Sigmoid colon (tissue), 7 donors: Measurements from ENCODE around the gene TNXB. TPM values are rescaled to one million over a fixed set of nuclear protein-coding genes. Genes with fewer than 3 reads are reported as not detected.
"Not testable (repeated sequence)": the region's sequence is repeated elsewhere in the genome, so short reads cannot be mapped to it uniquely, and the experiment has no call there.

Experiments used
- DNase-seq: peaks from one replicate; pipeline ENCODE4 v3.0.0-alpha.2; 2019
- H3K27ac ChIP-seq, 4 donors: fragments of 200-600 bp; sonication (generic); one replicate each; pipeline ENCODE4 v1.5.1; 2016 to 2019; ENCODE audit warnings: mild to moderate bottlenecking in 1 of 4
- H3K27me3 ChIP-seq, 3 donors: fragments of 200-600 bp; sonication (generic); one replicate each; pipeline ENCODE4 v1.5.1; 2019; ENCODE audit warnings: mild to moderate bottlenecking in 1 of 3
- H3K36me3 ChIP-seq, 4 donors: fragments of 200-600 bp; sonication (generic); one replicate each; pipeline ENCODE4 v1.5.1; 2016 to 2019
- H3K4me1 ChIP-seq, 4 donors: fragments of 200-600 bp; sonication (generic); one replicate each; pipeline ENCODE4 v1.5.1; 2017 to 2019
- H3K4me3 ChIP-seq, 4 donors: fragments of 200-600 bp; sonication (generic); one replicate each; pipeline ENCODE4 v1.5.1; 2017 to 2019; ENCODE audit warnings: mild to moderate bottlenecking in 2 of 4, moderate library complexity in 1 of 4
- H3K9me3 ChIP-seq, 4 donors: fragments of 200-600 bp in 3 of 4; sonication (generic) in 3 of 4; one replicate each; pipeline versions ENCODE4 v1.5.1 to v1.6.1; 2013 to 2019
- CTCF ChIP-seq, 4 experiments: fragments of 450-650 bp in 3 of 4; fragments of 200-600 bp in 1 of 4; IDR thresholded peaks; one replicate each; pipeline ENCODE4 v1.5.1; 2016 to 2019; ENCODE audit warnings: antibody characterized with exemption in 4 of 4, mild to moderate bottlenecking in 3 of 4, moderate library complexity in 2 of 4
- EP300 ChIP-seq, 4 donors: sonication (generic); formaldehyde crosslinking; IDR thresholded peaks; one replicate each; pipeline ENCODE4 v1.6.1; 2017; ENCODE audit warnings: antibody characterized with exemption in 4 of 4
- POLR2A ChIP-seq, 2 donors: fragments of 450-650 bp; IDR thresholded peaks; one replicate each; pipeline ENCODE4 v1.6.1; 2016; ENCODE audit warnings: antibody characterized with exemption in 2 of 2, mild to moderate bottlenecking in 2 of 2, moderate library complexity in 2 of 2
- POLR2AphosphoS5 ChIP-seq, 4 donors: sonication (generic); formaldehyde crosslinking; IDR thresholded peaks; one replicate each; pipeline ENCODE4 v1.6.1; 2017; ENCODE audit warnings: antibody characterized with exemption in 4 of 4
- WGBS, 2 donors: extraction: QIAGEN DNeasy Blood & Tissue Kit; methylation state at CpG; one replicate each; pipeline ENCODE4 v1.1.7; 2013; 5-methylcytosine and 5-hydroxymethylcytosine counted together
- intact Hi-C: fragments of 100-400 bp; cut with DNase I; formaldehyde crosslinking; loops from one replicate; pipeline ENCODE4 v1.15.1; 2023
- polyA plus RNA-seq, 3 donors: library from polyadenylated mRNA; stranded (reverse); fragments of 200-250 nt; gene quantifications; one replicate each; pipeline ENCODE4 v1.2.3, GENCODE V29; 2013
- total RNA-seq, 4 donors: library from RNA; depleted of rRNA; stranded (reverse); fragments of >200 nt; gene quantifications; one replicate each; pipeline ENCODE4 v1.1.0, GENCODE V29; 2016
- donor health status: healthy with polysubstance abuse.
- donor health status: Bipolar disorder and iron deficiency.
- donor health status: healthy.

The TNXB gene
- total and polyA plus RNA-seq, 7 donors = 1.4 to 224 (median 66.0) TPM

DNA sequence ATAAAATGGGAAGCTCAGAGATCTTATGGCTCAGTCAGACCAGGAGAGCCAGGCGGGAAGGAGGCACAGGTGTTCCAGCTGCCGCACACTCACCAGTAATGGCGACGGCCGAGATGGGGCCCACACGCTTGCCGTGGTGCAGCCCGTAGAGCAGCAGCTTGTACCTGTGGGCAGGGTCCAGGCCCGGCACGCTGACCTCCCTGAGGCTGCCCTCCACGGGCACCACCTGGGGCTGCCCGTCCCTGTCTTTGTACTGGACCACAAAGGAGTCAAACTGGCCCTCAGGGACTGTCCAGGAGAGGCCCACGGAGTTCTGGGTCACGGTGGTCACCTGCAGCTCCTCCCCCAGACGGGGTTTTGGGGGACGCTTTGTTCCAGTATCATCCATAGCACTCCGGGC lies 39.7 kb downstream of the TNXB start:
- WGBS, 2 donors = 90 to 93% methylated on average over 17 of the region's 17 CpGs
- Histone ChIP-seq H3K4me3 (no peak overlapping the region), H3K36me3 (peaks cover 0 to 32% (median 0%) of the 10 kb centered on the region in 4 donors), H3K4me1 (no peaks in the 10 kb centered on the region), H3K27me3 (no peaks in the 10 kb centered on the region), H3K27ac (peak overlapping the region in 1 of 4 donors; percentile 58), H3K9me3 (no peaks in the 10 kb centered on the region)
- TF ChIP-seq EP300 (IDR thresholded peaks at IDR 0.05) (no peak), CTCF (IDR thresholded peaks at IDR 0.05) (no peak)
- DNase-seq = no peak
- intact Hi-C loops = no loop called here

GRCh38 chr6:32068867-32069266 lies 40.3 kb downstream of the TNXB start:
- no peak overlapping the region for H3K4me3 ChIP-seq
- 90 to 92% methylated on average over 14 of the region's 14 CpGs for WGBS, 2 donors
- H3K36me3 ChIP-seq = peaks cover 0 to 31% (median 0%) of the 10 kb centered on the region in 4 donors

DNA sequence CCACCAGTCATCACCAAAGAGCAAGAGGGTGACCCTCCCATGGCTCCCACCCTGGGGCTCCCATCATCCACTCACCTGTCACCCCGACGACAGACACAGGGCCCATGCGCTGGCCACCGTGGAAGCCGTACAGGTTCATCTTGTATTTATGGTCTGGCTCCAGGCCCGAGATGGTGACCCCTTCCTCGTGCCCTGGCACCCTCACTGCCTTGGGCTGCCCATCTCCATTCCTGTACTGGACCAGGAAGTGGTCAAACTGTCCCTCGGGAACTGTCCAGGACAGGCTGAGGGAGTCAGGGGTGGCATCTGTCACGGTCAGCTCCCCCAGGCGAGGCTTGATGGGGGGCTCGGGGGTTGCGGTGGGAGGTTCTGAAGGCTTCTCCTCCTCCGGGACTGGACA lies 40.8 kb downstream of the TNXB start:
- H3K36me3 ChIP-seq = peaks cover 0 to 26% (median 0%) of the 10 kb centered on the region in 4 donors
- DNase-seq, intact Hi-C loops, H3K4me3 ChIP-seq, H3K27ac ChIP-seq, H3K27me3 ChIP-seq, H3K9me3 ChIP-seq, H3K4me1 ChIP-seq: not testable (repeated sequence)
- WGBS, 2 donors = 93 to 94% methylated on average over 13 of the region's 13 CpGs

More at GRCh38 chr6:32068867-32069266, 40.3 kb downstream of the TNXB start:
- H3K4me1 ChIP-seq = no peaks in the 10 kb centered on the region
- no peak overlapping the region for H3K27ac ChIP-seq
- intact Hi-C loops = no loop called here
- TF ChIP-seq CTCF (IDR thresholded peaks at IDR 0.05) = no peak
- no peak for DNase-seq
- H3K9me3 ChIP-seq = no peaks in the 10 kb centered on the region
- H3K27me3 ChIP-seq = no peaks in the 10 kb centered on the region

DNA sequence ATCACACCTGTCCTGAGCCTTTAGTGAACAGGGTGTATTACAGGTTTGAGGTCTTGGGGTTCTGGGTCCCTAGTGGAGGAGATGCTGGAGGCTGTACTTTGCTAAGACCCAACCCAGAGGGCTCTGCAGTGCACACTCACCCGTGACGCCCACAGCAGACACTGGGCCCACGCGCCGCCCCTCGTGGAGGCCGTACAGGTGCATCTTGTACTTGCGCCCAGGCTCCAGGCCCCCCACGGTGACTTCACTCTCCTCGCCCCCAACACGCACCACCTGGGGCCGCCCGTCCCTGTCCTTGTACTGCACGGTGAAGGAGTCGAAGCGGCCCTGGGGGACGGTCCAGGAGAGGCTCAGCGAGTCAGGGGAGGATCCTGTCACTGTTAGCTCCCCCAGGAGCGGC lies 41.6 kb downstream of the TNXB start:
- intact Hi-C loops, H3K27ac ChIP-seq, H3K4me1 ChIP-seq, H3K9me3 ChIP-seq, H3K27me3 ChIP-seq, H3K4me3 ChIP-seq, DNase-seq: not testable (repeated sequence)
- H3K36me3 ChIP-seq = peaks cover 0 to 18% (median 0%) of the 10 kb centered on the region in 4 donors
- 95 to 97% methylated on average over 19 of the region's 19 CpGs for WGBS, 2 donors

GRCh38 chr6:32064706-32065105 lies 44.4 kb downstream of the TNXB start:
- WGBS, 2 donors = 93 to 94% methylated on average over 14 of the region's 14 CpGs
- no peaks in the 10 kb centered on the region for H3K9me3 ChIP-seq
- no peak overlapping the region for H3K27ac ChIP-seq
- H3K4me3 ChIP-seq = no peak overlapping the region
- intact Hi-C loops = no loop called here
- TF ChIP-seq EP300 (IDR thresholded peaks at IDR 0.05) (no peak), POLR2A (IDR thresholded peaks at IDR 0.05) (no peak), POLR2AphosphoS5 (IDR thresholded peaks at IDR 0.05) (no peak), CTCF (IDR thresholded peaks at IDR 0.05) (no peak)
- no peaks in the 10 kb centered on the region for H3K4me1 ChIP-seq
- H3K27me3 ChIP-seq = no peaks in the 10 kb centered on the region
- no peak for DNase-seq
- peaks cover 0 to 24% (median 1%) of the 10 kb centered on the region in 4 donors for H3K36me3 ChIP-seq

- no peak for TF ChIP-seq EP300 (IDR thresholded peaks at IDR 0.05)
- TF ChIP-seq CTCF (IDR thresholded peaks at IDR 0.05) = no peak
- TF ChIP-seq POLR2A (IDR thresholded peaks at IDR 0.05) = no peak
- no peaks in the 10 kb centered on the region for H3K27me3 ChIP-seq
- no peak for DNase-seq
- intact Hi-C loops = no loop called here
- H3K4me1 ChIP-seq = no peaks in the 10 kb centered on the region
- 90 to 93% methylated on average over 28 of the region's 28 CpGs for WGBS, 2 donors
- H3K36me3 ChIP-seq = peaks cover 0 to 13% (median 3%) of the 10 kb centered on the region in 4 donors
- no peak overlapping the region for H3K4me3 ChIP-seq
- H3K27ac ChIP-seq = no peak overlapping the region
- H3K9me3 ChIP-seq = no peaks in the 10 kb centered on the region
Observed at GRCh38 chr6:32060966-32061655, 48.0 kb downstream of the TNXB start.
